ENCODE results near the gene THADA.

DNA sequence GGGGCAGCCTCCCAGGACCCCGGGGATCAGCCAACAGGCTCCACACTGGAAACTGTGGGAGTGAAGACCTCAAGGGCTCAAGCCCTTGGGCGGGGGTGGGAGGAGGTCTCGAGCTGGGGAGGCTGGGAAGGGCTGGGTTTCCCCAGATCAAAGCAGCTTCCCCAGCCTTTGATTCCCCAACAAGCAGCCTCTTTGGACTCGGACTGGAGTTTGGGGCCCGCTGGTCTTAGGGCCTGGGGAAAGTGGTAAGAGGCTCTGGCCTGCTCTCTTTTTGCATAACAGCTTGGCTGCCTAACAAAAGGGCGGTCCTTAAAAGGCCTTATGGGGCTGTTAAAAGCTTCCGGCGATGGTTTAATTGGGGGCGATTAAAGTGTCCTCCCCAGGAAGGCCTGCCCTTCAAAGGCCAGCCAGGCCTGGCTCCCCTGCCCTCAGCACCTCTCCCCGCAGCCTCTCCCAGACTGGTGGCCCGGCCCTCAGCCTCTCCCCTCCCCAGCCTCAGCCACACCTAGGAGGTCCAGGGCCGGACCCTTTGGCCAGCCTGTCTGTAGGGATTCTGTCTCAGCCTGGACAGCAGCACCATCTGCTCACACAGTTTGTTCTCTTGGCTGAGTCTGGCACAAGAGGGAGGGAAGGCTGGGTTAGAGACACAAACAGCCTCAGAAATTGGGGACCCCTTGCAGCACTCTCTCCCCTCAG, 409.0 kb downstream of the THADA start:
- TF ChIP-seq, protein P1, sequence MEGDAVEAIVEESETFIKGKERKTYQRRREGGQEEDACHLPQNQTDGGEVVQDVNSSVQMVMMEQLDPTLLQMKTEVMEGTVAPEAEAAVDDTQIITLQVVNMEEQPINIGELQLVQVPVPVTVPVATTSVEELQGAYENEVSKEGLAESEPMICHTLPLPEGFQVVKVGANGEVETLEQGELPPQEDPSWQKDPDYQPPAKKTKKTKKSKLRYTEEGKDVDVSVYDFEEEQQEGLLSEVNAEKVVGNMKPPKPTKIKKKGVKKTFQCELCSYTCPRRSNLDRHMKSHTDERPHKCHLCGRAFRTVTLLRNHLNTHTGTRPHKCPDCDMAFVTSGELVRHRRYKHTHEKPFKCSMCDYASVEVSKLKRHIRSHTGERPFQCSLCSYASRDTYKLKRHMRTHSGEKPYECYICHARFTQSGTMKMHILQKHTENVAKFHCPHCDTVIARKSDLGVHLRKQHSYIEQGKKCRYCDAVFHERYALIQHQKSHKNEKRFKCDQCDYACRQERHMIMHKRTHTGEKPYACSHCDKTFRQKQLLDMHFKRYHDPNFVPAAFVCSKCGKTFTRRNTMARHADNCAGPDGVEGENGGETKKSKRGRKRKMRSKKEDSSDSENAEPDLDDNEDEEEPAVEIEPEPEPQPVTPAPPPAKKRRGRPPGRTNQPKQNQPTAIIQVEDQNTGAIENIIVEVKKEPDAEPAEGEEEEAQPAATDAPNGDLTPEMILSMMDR (IDR thresholded peaks at IDR 0.05; ENCODE audit: insufficient read depth, low read length, poor library complexity, severe bottlenecking): no peak
- no peak for TF ChIP-seq EZH2phosphoT487 (conservative IDR thresholded peaks at IDR 0.05; ENCODE audit: low read length)
